GM18858 (cell line): ENCODE data around the gene DIRAS1.

Experiments
- ATAC-seq: cut with Tn5 transposase; IDR thresholded peaks from one replicate; pipeline ENCODE4 v1.9.1; 2021; ENCODE audit not compliant: unreplicated experiment

Gene DIRAS1

GRCh38 chr19:2755811-2756210 is 34.6 kb upstream of the DIRAS1 start:
- no peak for ATAC-seq

DNA sequence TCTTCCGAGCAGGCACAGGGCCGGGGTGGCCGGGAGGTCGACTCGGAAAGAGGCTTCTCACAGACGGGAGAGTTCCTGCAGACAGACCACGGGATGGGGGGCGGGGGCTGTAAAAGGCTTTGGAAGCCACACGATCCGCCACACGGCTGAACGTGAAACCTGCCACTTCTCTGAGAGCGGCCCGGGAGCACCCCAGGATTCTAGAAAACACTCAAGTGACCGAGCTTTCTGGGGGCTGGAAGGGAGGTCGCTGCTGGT is 34.2 kb upstream of the DIRAS1 start:
- ATAC-seq: no peak

DNA sequence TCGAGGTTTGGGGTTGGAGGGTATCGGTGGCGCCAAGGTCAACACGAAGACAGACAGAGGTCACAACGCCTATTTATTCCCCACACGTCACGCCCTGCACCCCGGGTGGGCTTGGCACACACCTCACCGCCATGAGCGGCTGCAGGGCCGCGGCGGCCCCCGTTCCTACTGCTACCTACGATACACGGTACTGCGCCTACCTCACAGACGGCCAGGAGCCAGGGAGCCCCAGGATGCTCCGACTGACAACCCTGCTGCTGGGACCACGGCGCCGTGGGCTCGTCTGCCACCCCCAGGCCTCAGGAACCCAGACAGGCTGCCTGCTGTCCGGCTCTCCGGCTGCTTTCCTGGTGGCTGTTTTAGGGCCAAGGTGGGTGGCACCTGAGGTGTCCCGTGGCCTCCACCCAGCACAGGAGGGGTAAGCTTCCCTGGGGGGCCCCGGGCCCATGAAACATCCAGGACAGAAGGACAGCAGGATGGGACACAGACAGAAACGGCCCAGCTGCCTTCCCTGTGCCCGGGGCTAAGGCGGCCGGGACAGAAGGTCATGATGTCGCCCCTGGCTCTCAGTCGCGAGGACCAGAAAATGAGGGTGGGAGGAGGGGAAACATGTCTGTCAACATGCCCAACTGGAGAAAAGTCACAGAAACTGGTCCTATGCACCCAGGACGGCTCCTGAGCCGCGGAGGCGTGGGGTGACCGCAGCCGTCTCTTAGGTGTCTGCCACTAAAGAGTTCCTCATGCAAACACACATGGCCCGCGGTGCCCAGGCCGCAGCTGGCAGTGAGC is 33.7 kb upstream of the DIRAS1 start:
- ATAC-seq: no peak

- no peak for ATAC-seq
Measured at GRCh38 chr19:2751438-2751830, 30.3 kb upstream of the DIRAS1 start.

- no peak for ATAC-seq
Measured at GRCh38 chr19:2750808-2751437, 29.8 kb upstream of the DIRAS1 start.

DNA sequence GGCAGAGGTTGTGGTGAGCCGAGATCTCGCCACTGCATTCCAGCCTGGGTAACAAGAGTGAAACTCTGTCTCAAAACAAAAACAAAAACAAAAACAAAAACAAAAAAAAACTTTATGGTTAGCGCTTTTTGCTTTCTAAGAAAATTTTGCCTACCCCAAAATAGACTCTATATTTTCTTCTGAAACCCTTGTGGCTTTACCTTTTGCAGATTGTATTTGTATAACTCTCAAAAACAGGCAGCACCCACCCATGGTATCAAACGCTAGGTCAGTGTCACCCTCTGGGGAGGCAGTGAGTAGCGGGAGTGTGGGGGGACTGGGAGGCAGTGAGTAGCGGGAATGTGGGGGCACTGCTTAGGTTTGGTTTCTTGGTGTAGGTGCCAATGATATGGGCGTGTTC is 26.2 kb upstream of the DIRAS1 start:
- ATAC-seq: no peak

- no peak for ATAC-seq
Measured at GRCh38 chr19:2744113-2744512, 22.9 kb upstream of the DIRAS1 start.

DNA sequence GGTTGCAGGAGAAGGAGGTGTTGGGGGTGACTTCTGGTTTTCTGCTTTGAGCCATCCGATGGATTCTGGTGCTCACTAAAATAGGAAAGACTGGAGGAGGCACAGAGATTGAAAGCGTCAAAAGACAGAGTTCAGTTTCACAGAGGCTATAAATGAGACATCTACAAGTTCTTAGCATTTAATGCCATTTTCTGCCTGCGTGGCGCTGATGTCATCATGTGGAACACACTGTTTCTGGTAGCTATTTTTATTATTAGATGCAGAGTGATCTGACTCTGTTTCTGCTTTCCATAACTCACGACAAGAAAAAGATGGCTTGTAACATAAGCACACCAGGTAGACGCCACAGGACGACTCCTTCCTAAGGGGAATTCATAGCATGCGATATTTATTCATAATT is 21.9 kb upstream of the DIRAS1 start:
- no peak for ATAC-seq

GRCh38 chr19:2740314-2740656 is 19.1 kb upstream of the DIRAS1 start:
- ATAC-seq: no peak

GRCh38 chr19:2739602-2740313 is 18.6 kb upstream of the DIRAS1 start, which contains the start of gene SLC39A3:
SLC39A3 (minus strand) TSS chr19:2740017; CDS start chr19:2737257, 2,760 bp downstream.
- peak; percentile 78 for ATAC-seq

- ATAC-seq: no peak
Measured at GRCh38 chr19:2736550-2737190, 15.5 kb upstream of the DIRAS1 start.

DNA sequence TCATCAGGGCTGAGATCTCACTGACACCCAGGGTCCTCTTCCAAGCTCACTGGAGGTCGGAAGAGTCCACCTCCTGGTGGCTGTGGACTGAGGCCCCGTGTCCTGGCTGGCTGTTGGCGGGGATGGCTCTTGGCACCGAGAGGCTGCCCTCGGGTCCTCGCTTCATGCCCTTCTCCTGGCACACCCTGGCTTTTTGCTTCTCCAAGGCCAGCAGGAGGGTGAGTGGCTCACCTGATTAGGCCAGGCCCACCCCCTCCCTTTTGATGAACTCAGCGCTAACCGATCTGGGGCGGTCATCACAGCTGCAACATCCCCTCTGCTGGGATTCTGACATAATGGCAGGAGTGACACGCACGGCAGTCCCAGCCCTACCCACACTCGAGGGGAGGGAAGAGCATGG is 14.2 kb upstream of the DIRAS1 start:
- ATAC-seq: no peak

GRCh38 chr19:2734589-2735288 is 13.6 kb upstream of the DIRAS1 start:
- no peak for ATAC-seq

DNA sequence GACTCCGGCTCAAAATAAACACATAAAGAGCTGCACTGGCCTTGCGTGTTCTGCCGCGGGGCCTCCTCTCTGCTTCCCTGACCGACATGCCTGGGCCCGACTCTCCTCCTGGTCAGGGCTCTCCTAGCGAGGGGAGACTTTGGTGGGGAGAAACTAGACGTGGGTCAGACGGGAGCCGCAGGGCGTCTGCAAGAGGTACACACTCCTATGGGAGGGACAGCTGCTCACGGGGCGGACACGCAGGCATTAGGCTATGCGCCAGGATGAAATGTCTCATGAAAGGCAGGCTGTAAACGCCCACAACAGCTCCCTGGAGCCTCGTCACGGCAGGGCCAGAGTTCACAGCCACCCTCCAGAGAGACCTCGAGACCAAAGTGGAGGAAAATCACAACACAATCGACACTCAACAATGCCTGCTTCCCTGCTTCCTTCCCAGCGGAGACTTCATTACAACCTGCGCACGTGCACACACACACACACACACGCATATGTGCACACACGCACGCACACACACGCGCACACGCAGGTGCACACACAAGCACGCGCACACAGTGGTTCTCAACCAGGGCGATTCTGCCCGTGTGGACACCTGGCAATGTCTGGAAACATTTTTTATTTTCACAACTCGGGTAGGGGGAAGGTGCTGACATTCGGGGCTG is 12.9 kb upstream of the DIRAS1 start:
- no peak for ATAC-seq

GRCh38 chr19:2732883-2733282 is 11.7 kb upstream of the DIRAS1 start:
- no peak for ATAC-seq

DNA sequence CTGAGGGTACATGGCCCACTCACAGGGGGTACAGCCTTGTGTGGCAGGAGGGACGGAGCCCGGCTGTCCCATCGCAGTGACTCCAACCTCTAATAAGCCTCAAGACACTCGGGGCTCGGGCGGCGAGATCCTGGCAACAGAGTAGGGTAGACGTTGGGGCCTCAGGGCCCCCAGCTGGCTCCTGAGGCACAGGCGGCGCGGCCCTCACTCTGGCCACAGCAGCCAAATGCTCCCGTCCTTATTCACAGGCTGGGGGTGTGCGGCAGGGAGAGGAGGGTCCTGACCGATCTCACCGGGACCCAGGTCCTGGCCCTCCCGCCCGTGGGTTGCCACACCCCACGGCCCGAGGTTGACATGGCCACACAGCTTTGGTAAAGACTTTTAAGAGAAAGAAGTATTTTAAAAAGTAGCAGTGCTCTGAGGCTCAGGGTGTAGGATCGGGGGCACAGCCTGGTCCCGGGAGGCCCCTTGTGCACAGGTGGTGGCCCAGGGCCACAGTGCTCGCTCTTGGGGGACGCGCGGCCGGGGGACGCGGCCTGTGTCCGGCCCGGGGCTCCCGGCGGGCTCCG is 11.1 kb upstream of the DIRAS1 start:
- ATAC-seq: no peak

DNA sequence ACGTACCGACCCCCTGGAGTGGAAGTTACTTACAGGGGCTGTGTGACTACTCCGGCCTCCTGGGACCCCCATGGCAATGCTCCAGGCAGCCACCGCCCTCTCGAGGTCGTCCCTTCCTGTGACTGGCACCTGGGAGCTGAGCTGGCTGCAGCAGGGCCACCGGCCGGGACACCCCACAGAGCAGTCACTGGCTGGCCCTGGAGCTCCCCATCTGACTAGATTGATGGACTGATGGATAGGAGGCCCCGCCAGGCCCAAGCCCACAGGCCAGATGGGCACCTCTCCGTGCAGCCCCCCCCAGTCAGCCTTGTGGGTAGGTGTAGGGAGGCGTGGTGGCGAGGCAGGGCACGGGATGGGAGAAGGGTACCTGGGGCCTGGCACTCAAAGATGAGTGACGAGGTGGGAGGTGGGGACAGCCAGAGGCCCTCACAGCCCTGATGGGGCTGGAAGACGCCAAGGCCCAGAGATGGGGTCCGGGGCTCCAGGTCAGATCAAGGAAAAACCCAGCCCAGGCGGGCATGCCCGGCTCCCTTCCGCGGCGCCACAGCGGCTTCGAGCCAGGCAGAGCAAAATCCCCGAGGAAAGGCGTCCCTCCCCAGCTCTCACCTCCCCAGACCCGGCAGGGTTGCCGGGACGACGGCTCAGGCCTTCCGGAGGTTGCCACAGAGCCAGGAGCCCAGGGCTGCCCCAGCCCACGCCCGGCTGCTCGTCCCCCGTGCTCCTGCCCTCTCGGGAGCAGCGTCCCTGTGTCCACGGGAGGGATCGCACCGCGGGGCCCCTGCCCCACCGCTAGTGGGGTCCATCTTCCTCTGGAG is 10.2 kb upstream of the DIRAS1 start:
- no peak for ATAC-seq

GRCh38 chr19:2729943-2730818 is 9.0 kb upstream of the DIRAS1 start:
- no peak for ATAC-seq
